GM18520 (cell line): ENCODE measurements around the gene SELENOO.

Experiments
- ATAC-seq: cut with Tn5 transposase; IDR thresholded peaks from one replicate; pipeline ENCODE4 v1.9.1; 2021; ENCODE audit not compliant: unreplicated experiment

Gene SELENOO

GRCh38 chr22:50215297-50216054 is 14.7 kb downstream of the SELENOO start:
- ATAC-seq, result no peak

GRCh38 chr22:50216055-50216683 is 15.4 kb downstream of the SELENOO start:
- ATAC-seq, result no peak

- no peak for ATAC-seq
Observed at GRCh38 chr22:50216684-50217520, 16.1 kb downstream of the SELENOO start.

GRCh38 chr22:50217543-50218152 is 16.8 kb downstream of the SELENOO start:
- ATAC-seq, result no peak

- ATAC-seq, result no peak
Observed at GRCh38 chr22:50218153-50218995, 17.6 kb downstream of the SELENOO start.

- ATAC-seq, result no peak
Observed at GRCh38 chr22:50218996-50219727, 18.4 kb downstream of the SELENOO start.

GRCh38 chr22:50219800-50220602 is 19.2 kb downstream of the SELENOO start:
- no peak for ATAC-seq

GRCh38 chr22:50220603-50221409 is 20.0 kb downstream of the SELENOO start:
- no peak for ATAC-seq

- no peak for ATAC-seq
Observed at GRCh38 chr22:50221410-50222300, 20.8 kb downstream of the SELENOO start.

- no peak for ATAC-seq
Observed at GRCh38 chr22:50222508-50222907, 21.7 kb downstream of the SELENOO start.

GRCh38 chr22:50224071-50224470 is 23.3 kb downstream of the SELENOO start:
- ATAC-seq, result no peak

GRCh38 chr22:50225200-50225969 is 24.6 kb downstream of the SELENOO start:
- ATAC-seq, result no peak

GRCh38 chr22:50226063-50226874 is 25.5 kb downstream of the SELENOO start:
- no peak for ATAC-seq

- no peak for ATAC-seq
Observed at GRCh38 chr22:50226875-50227165, 26.0 kb downstream of the SELENOO start.

- no peak for ATAC-seq
Observed at GRCh38 chr22:50227579-50228215, 26.9 kb downstream of the SELENOO start.
